SKM-1 treated with dmso at 0.1 percent for 144 hours (cell line): ENCODE data around the gene ILDR1.
A peak's percentile ranks its signal among the peaks of the same experiment; 100 is the strongest.

Experiments
- DNase-seq: peaks from one replicate; lab custom pipeline; 2025; ENCODE audit not compliant: unreplicated experiment; lab: John Stamatoyannopoulos, UW

ILDR1 gene

GRCh38 chr3:121995161-121996137 lies 26.6 kb downstream of the ILDR1 start:
- peak; percentile 38 for DNase-seq

GRCh38 chr3:121994551-121994950 lies 27.5 kb downstream of the ILDR1 start:
- no peak for DNase-seq

DNA sequence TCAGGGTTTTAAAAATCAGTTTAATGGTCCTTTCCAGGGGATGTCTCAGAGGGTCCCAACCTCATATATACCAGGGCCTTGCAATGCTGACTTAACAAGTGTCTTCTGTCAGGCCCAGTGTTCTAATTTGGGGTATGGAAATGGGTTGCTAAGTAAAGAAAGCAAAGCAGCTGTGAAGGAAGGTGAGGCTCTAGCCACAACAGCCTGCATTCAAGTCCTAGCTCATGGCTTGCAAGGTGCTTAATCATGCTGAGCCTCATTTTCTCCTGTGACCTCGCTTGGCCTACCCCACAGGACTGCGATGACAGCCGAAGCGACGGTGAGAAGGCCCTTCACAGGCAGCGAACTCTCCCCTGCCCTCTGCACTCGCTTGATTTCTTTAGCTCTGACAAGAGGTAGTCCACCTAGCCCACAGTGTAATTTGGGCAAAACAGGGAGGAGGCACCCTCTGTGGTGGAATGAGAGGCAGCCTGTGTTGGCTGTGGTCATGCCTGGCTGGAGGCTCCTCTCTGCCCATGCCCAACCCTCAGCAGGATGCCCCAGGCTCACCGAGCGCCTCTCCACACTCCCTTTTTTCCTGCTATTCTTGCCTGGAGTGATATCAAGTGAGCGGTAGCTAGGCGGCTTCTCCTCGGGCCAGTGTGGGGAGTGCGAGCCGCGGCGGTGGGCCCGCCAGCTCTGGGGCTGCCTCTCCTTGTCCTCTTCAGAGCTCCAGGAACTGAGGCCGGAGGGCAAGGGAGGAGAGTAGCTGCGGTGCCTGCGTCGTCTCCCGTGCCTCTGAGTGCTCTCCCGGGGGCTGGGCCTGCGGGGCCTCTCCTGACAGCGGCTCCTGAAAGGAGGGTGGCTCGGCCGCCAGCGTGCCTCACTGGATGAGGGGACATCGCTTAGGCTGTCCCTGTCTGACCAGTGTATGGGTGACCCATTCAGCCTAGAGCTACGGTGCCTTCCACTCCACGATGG lies 29.2 kb downstream of the ILDR1 start:
- DNase-seq, result no peak

- no peak for DNase-seq
Measured at GRCh38 chr3:121989943-121990342, 32.1 kb downstream of the ILDR1 start.

DNA sequence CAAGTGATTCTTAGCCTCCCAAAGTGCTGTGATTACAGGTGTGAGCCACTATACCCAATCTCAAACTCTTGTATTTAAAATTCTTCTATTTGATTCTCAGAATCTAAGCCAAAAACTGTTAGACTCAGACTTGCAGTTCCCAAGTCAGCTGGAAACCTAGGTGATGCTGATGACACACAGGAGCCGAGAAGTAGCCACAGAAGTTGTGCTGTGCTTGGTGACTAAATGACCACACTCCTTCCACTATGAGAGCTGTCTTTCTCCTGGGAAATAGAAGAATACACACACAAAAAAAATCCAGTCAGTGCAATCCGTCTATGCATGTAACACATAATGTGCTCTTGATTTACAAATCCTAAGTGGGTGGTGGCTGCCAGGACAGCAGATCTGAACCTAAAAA lies 33.9 kb downstream of the ILDR1 start:
- DNase-seq, result no peak

- DNase-seq, result no peak
Measured at GRCh38 chr3:121985846-121986245, 36.2 kb downstream of the ILDR1 start.

DNA sequence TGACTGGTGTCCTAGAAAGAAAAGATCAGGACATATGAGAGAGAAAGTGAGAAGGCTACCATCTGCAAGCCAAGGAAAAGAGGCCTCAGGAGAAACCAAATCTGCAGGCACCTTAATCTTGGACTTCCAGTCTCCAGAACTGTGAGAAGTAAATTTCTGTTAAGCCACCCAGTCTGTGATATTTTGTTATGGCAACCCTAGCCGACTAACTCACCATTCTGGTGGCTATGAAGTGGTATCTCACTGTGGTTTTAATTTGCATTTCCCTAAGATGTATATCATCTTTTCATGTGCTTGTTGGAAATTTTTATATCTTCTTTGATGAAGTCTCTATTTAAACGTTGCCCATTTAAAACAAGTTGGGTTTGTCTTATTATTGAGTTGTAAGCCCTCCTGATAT lies 40.6 kb downstream of the ILDR1 start:
- no peak for DNase-seq

- DNase-seq, result no peak
Measured at GRCh38 chr3:121980450-121980796, 41.6 kb downstream of the ILDR1 start.

DNA sequence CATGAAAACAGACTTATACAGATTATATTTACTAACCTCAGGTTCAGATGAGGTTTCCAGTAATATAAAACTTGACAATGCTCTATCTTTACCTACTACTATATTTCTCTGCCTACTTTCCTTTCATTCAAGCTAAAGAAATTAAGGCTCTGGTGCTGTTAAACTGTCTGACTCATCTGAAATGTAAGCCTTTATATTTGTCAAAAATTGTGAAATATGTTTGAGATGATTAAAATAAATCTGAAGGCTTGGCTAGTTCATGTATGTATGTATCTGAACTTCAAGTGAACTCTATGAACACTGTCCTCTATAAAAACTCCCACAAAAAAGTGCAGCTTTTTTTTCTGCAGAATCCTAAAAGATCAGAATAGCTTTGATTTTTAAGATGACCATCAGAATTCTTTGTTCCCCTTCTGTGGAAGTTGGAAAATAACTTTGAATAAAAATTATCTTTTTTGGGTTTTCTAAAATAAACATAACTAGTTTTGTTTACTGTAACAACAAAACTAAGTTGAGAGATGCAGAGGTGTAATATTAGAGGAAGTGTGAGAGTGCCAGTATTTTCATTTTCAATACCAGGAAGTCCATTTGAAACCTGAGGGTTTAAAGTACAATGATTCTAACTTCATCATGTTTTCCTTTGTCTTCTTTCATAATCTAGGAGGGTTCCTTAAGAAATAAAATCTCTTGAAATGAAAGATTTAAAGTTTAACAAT lies 42.2 kb downstream of the ILDR1 start:
- no peak for DNase-seq

DNA sequence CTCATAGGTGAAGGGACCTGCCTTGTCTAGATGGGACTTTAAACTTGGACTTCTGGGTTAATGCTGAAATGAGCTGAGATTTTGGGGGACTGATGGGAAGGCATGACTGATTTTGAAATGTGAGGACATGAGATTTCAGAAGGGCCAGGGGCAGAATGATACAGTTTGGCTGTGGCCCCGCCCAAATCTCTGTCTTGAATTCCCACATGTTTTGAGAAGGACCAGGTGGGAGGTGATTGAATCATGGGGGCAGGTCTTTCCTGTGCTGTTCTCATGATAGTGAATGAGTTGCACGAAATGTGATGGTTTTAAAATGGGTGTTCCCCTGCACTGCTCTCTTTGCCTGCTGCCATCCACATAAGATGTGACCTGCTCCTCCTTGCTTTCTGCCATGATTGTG lies 42.8 kb downstream of the ILDR1 start:
- no peak for DNase-seq

DNA sequence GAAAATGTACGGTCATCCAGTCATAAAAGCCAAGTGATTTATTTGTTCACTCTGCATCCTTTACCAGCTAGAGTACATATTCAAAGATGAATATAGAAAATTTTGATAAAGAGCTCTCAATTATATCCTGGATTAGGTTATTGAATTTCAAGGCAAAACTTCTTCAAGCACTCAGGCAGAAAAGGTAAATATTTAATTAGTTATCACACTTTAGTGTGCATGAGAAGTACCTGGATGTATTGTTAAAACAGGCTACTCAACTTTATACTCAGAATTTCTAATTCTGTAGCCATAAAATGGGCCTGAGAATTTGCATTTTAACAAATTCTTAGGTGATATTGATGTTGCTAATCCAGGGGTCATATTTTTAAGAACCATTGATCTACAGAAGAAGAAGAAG lies 45.3 kb downstream of the ILDR1 start:
- no peak for DNase-seq

GRCh38 chr3:121975702-121976302 lies 46.2 kb downstream of the ILDR1 start:
- no peak for DNase-seq

DNA sequence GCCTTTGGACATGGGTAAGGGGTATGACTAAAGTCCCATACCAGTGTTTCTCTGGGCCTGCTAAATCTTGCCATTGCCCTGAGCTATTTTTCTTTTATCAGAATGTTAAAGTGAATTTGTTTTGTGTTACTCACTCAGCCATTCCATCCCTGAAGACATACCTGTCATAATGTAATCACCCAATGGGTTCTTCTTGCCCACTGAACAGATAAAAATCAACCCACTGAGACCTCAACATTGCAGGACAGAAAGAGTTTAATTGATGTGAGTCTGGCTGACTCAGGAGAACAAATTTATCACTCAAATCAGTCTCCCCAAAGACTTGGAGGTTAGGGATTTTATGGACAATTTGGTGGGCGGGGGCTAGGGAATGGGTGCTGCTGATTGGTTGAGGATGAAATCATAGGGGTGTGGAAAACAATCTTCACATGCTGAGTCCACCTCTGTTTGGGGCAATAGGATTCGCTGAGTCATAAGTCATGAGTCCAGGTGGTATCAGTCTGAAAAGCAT lies 47.4 kb downstream of the ILDR1 start:
- no peak for DNase-seq

DNA sequence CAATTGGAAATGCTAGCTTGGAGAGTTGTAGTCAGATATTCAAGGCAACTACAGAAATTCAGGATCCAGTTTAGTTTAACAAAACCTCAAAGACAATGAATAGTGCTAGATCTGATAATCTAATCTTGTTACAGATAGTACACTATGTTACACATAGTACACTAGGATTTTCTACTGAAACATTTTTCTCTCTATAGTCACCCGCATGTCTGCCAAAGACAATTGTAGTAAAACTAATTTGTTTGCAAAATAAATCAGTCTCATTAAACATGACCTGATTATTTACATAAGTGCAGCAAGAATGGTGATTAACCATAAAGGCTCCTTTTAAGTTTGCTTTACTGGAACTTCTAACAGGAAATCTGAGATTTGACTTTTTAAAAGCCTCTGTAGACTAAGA lies 52.0 kb downstream of the ILDR1 start:
- DNase-seq, result no peak

GRCh38 chr3:121969631-121970030 lies 52.4 kb downstream of the ILDR1 start:
- DNase-seq, result no peak

- DNase-seq, result no peak
Measured at GRCh38 chr3:121963608-121964007, 58.4 kb downstream of the ILDR1 start.

GRCh38 chr3:121962443-121962842 lies 59.6 kb downstream of the ILDR1 start:
- no peak for DNase-seq

DNA sequence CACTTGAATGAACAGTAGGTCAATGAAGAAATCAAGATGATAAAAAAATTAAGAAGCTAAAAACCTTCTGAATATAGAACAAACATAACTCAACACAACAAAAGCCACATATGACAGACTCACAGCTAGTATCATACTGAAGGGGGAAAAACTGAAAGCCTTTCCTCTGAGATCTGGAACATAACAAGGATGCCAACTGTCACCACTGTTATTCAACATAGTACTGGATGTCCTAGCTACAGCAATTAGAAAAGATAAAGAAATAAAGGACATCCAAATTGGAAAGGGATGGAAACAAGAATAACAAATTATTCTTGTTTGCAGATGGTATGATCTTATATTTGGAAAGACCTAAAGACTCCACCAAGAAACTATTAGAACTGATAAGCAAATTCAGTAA lies 60.8 kb downstream of the ILDR1 start:
- DNase-seq, result no peak

GRCh38 chr3:121958801-121959200 lies 63.2 kb downstream of the ILDR1 start:
- no peak for DNase-seq

GRCh38 chr3:121957674-121958415 lies 64.2 kb downstream of the ILDR1 start:
- DNase-seq, result peak; percentile 23
